K562 (cell line): ENCODE data around the gene CD96. TPM values are rescaled to one million over a fixed set of nuclear protein-coding genes. Genes with fewer than 3 reads are reported as not detected.
A peak's percentile ranks its signal among the peaks of the same experiment; 100 is the strongest.

Experiments
- ATAC-seq: fragments of 200-7000 bp; cut with Tn5 transposase; 3 replicates; pipeline ENCODE4 v1.9.1; 2020; ENCODE audit warnings: moderate library complexity
- BruUV-seq: library from RNA; stranded (reverse); fragments of 400-500 nt; replicated peaks from 2 replicates; lab custom pipeline; 2021; lab: Mats Ljungman, UMichigan
- CTCF ChIA-PET: fragments of 300-600 bp; formaldehyde crosslinking; extraction: SDS; loops from one replicate; lab custom pipeline; 2021; ENCODE audit warnings: low intra/inter-chr PET ratio; lab: Yijun Ruan, JAX
- POLR2A ChIA-PET: fragments of 300-600, 350-650 bp; sonication (Branson Sonifier 250); formaldehyde crosslinking; extraction: SDS; loops from one replicate; lab custom pipeline; 2021; ENCODE audit warnings: antibody characterized with exemption, inconsistent platforms; lab: Yijun Ruan, JAX
- DNase-seq, 4 experiments: peaks; one replicate each; pipeline versions ENCODE4 v3.0.0 to v3.0.0-alpha.2; 2011 to 2018; ENCODE audit warnings: low spot score in 3 of 4, mixed read lengths in 3 of 4; ENCODE audit errors: extremely low read depth in 1 of 4
- FAIRE-seq: peaks from 2 replicates; lab custom pipeline; 2011; peaks lifted over from hg19 to GRCh38; lab: Jason Lieb, UNC
- H2AFZ ChIP-seq: 2 replicates; pipeline ENCODE4 v1.6.0; 2011; ENCODE audit warnings: low read depth, low read length, control low read depth, inconsistent platforms
- H3K27ac ChIP-seq: fragments of 200-600 bp; 3 replicates; pipeline ENCODE4 v1.8.0; 2011; ENCODE audit warnings: low read depth, mild to moderate bottlenecking, control low read depth, inconsistent platforms, low read length, moderate library complexity, mixed read lengths; ENCODE audit errors: extremely low read depth
- H3K27me3 ChIP-seq, 2 experiments: fragments of 300-600 bp in 1 of 2; 2 replicates in 1 of 2; 3 replicates in 1 of 2; pipeline versions ENCODE4 v1.6.0 to v1.8.0; 2011; ENCODE audit warnings: inconsistent platforms in 2 of 2, low read length in 2 of 2, mild to moderate bottlenecking in 1 of 2, mixed read lengths in 1 of 2, moderate library complexity in 1 of 2; ENCODE audit not compliant: control insufficient read depth in 2 of 2, insufficient read depth in 2 of 2
- H3K36me3 ChIP-seq: fragments of 300-600 bp; 3 replicates; pipeline ENCODE4 v1.8.0; 2011; ENCODE audit warnings: mild to moderate bottlenecking, low read length, inconsistent platforms; ENCODE audit not compliant: control insufficient read depth, insufficient read depth
- H3K4me1 ChIP-seq, 2 experiments: fragments of 200-600 bp in 1 of 2; replicated peaks in 1 of 2; 2 replicates in 1 of 2; 3 replicates in 1 of 2; pipeline versions ENCODE4 v1.5.1 to v1.8.0; 2011; ENCODE audit warnings: inconsistent platforms in 2 of 2, low read length in 2 of 2, mild to moderate bottlenecking in 1 of 2, mixed read lengths in 1 of 2, moderate library complexity in 1 of 2; ENCODE audit not compliant: control insufficient read depth in 2 of 2, insufficient read depth in 2 of 2
- H3K4me2 ChIP-seq: 2 replicates; pipeline ENCODE4 v1.6.1; 2011; ENCODE audit warnings: low read length, control low read depth, inconsistent platforms, mixed read lengths; ENCODE audit not compliant: insufficient read depth
- H3K4me3 ChIP-seq: fragments of 200-600 bp; sonication (generic), shearing (Covaris generic); 2 replicates; pipeline ENCODE4 v1.5.1; 2016; ENCODE audit warnings: control low read depth, inconsistent platforms
- H3K79me2 ChIP-seq: fragments of 200-600 bp; 3 replicates; pipeline ENCODE4 v1.8.0; 2011; ENCODE audit warnings: low read length, inconsistent platforms; ENCODE audit not compliant: control insufficient read depth, insufficient read depth
- H3K9ac ChIP-seq, 2 experiments: 2 replicates each; pipeline versions ENCODE4 v1.6.0 to v1.6.1; 2011; ENCODE audit warnings: low read depth in 2 of 2, low read length in 2 of 2, control low read depth in 1 of 2, inconsistent platforms in 1 of 2, mild to moderate bottlenecking in 1 of 2, mixed read lengths in 1 of 2; ENCODE audit not compliant: insufficient read depth in 1 of 2
- H3K9me1 ChIP-seq: one replicate; pipeline ENCODE4 v1.6.0; 2011; ENCODE audit warnings: inconsistent platforms, mild to moderate bottlenecking, low read length, moderate library complexity; ENCODE audit not compliant: control insufficient read depth, insufficient read depth
- H3K9me3 ChIP-seq: replicated peaks from 2 replicates; pipeline ENCODE4 v1.5.1; 2011; ENCODE audit warnings: low read depth, low read length, inconsistent platforms; ENCODE audit not compliant: control insufficient read depth, insufficient read depth
- H4K20me1 ChIP-seq: replicated peaks from 2 replicates; pipeline ENCODE4 v1.6.1; 2011; ENCODE audit warnings: low read length, inconsistent platforms, mixed read lengths; ENCODE audit not compliant: control insufficient read depth, insufficient read depth
- ATF1 ChIP-seq, 2 experiments: fragments of 450-650 bp in 1 of 2; IDR thresholded peaks; 2 replicates each; pipeline ENCODE4 v1.6.1; 2016; ENCODE audit warnings: missing compliant biosample characterization in 1 of 2, missing genetic modification characterization in 1 of 2
- CTBP1 ChIP-seq: fragments of 450-650 bp; IDR thresholded peaks from 2 replicates; pipeline ENCODE4 v1.6.1; 2016; ENCODE audit warnings: borderline replicate concordance
- IRF9 ChIP-seq: fragments of 450-650 bp; IDR thresholded peaks from 2 replicates; pipeline ENCODE4 v1.6.1; 2016; ENCODE audit warnings: missing biosample characterization, missing genetic modification characterization
- KLF16 ChIP-seq: IDR thresholded peaks from 2 replicates; pipeline ENCODE4 v1.6.1; 2016; ENCODE audit warnings: antibody characterized with exemption
- MAFG ChIP-seq: fragments of 450-650 bp; conservative IDR thresholded peaks from 2 replicates; pipeline ENCODE4 v1.6.1; 2016; ENCODE audit warnings: missing genetic modification characterization, missing compliant biosample characterization
- MBD2 ChIP-seq: sonication (generic); IDR thresholded peaks from 2 replicates; pipeline ENCODE4 v1.6.1; 2016; ENCODE audit warnings: low read depth, borderline replicate concordance
- POLR2AphosphoS5 ChIP-seq: IDR thresholded peaks from 2 replicates; pipeline ENCODE4 v1.6.1; 2011; ENCODE audit warnings: mild to moderate bottlenecking, low read depth, low read length, moderate library complexity; ENCODE audit not compliant: control insufficient read depth, insufficient read depth
- RFX1 ChIP-seq: fragments of 450-650 bp; IDR thresholded peaks from 2 replicates; pipeline ENCODE4 v1.6.1; 2016; ENCODE audit warnings: mild to moderate bottlenecking, moderate library complexity
- RHOXF2B ChIP-seq: fragments of 250-450 bp; sonication (Bioruptor Pico); conservative IDR thresholded peaks from 2 replicates; pipeline ENCODE4 v1.5.1; 2021
- SMAD4 ChIP-seq: fragments of 250-450 bp; sonication (Bioruptor Pico); conservative IDR thresholded peaks from 2 replicates; pipeline ENCODE4 v1.8.0; 2021; ENCODE audit warnings: inconsistent platforms, mild to moderate bottlenecking, moderate library complexity
- SNRNP70 ChIP-seq: fragments of 200-400 bp; formaldehyde crosslinking; optimal IDR thresholded peaks from 2 replicates; pipeline ENCODE3; 2017; ENCODE audit warnings: low read depth, low read length
- WHSC1 ChIP-seq: IDR thresholded peaks from one replicate; pipeline ENCODE4 v1.6.1; 2012; ENCODE audit warnings: low read length, control low read depth, inconsistent platforms
- XRCC3 ChIP-seq: fragments of 450-650 bp; IDR thresholded peaks from 2 replicates; pipeline ENCODE4 v1.6.1; 2017; ENCODE audit warnings: mild to moderate bottlenecking, moderate library complexity
- ZFP1 ChIP-seq: fragments of 450-650 bp; formaldehyde crosslinking; IDR thresholded peaks from 2 replicates; pipeline ENCODE4 v1.4.0; 2020; ENCODE audit warnings: mild to moderate bottlenecking, mixed read lengths
- WGBS: fragments of 100-300 bp; shearing (Covaris generic); methylation state at CpG from one replicate; pipeline ENCODE4 v1.1.6; 2016; ENCODE audit warnings: low coverage, mixed read lengths; ENCODE audit not compliant: insufficient coverage; ENCODE audit errors: missing lambda C conversion rate; 5-methylcytosine and 5-hydroxymethylcytosine counted together
- in situ Hi-C: fragments of 300-500 bp; cut with MboI; formaldehyde crosslinking; loops from 4 replicates; pipeline ENCODE4 v1.15.0; 2018; ENCODE audit warnings: inconsistent platforms, mixed read lengths
- intact Hi-C: fragments of 100-400 bp; cut with micrococcal nuclease; formaldehyde crosslinking; loops from 2 replicates; pipeline ENCODE4 v1.14.2; 2022
- polyA plus RNA-seq, 8 experiments: library from polyadenylated mRNA; depleted of rRNA in 4 of 8; stranded (reverse) in 5 of 8; unstranded in 3 of 8; fragments of >200 nt; fragmentation: Nextera tagmentation in 2 of 8; fragmentation: Illumina TruSeq in 1 of 8; extraction: Ambion mirVana in 2 of 8; extraction: Trizol in 1 of 8; gene quantifications; 2 replicates each; pipeline versions ENCODE4 v1.2.1 to v1.2.3, GENCODE V29; 2011 to 2014; ENCODE audit warnings: inconsistent platforms in 1 of 8, missing spikeins in 1 of 8
- total RNA-seq, 7 experiments: library from RNA; depleted of rRNA in 6 of 7; stranded (reverse); fragments of >200 nt in 6 of 7; fragmentation: Illumina TruSeq in 2 of 7; extraction: Trizol in 2 of 7; gene quantifications; 2 replicates each; pipeline versions ENCODE4 v1.2.1 to v1.2.3, GENCODE V29; 2011 to 2021; ENCODE audit warnings: low replicate concordance in 1 of 7
- TF ChIP-seq, protein P1 (sequence below): fragments of 250-450 bp; sonication (Bioruptor Pico); IDR thresholded peaks from 2 replicates; pipeline ENCODE4 v1.8.0; 2022; ENCODE audit warnings: moderate library complexity, mild to moderate bottlenecking, inconsistent platforms
- TF ChIP-seq, protein P2 (sequence below): fragments of 450-650 bp; IDR thresholded peaks from 2 replicates; pipeline ENCODE4 v1.7.0; 2016; ENCODE audit warnings: borderline replicate concordance

CD96 gene
- total and polyA plus RNA-seq, 9 of the 15 experiments (the other 6 are each of a cell fraction or from before 2014, with no cell fraction given), result 0.32 to 5.7 (median 1.2) TPM

- Histone ChIP-seq H3K9me1 (no peaks in the 10 kb centered on the region), H3K36me3 (no peaks in the 10 kb centered on the region), H2AFZ (no peak overlapping the region), H3K4me3 (no peak overlapping the region), H3K4me2 (no peak overlapping the region), H3K4me1 (no peaks in the 10 kb centered on the region), H4K20me1 (no peaks in the 10 kb centered on the region), H3K9me3 (no peaks in the 10 kb centered on the region), H3K27me3 (no peaks in the 10 kb centered on the region), H3K27ac (no peak overlapping the region), H3K9ac (no peak overlapping the region), H3K79me2 (no peaks in the 10 kb centered on the region)
- ATAC-seq (no peak), FAIRE-seq (no peak), DNase-seq (no peak)
- BruUV-seq, result no TSS peak
- TF ChIP-seq SMAD4 (CRISPR knock-in tag) (no peak), MAFG (tag) (peak; percentile 29; the same call in 1 of the 2 replicates), SNRNP70 (no peak), KLF16 (no peak), MBD2 (no peak)
- TF ChIP-seq, protein P1, sequence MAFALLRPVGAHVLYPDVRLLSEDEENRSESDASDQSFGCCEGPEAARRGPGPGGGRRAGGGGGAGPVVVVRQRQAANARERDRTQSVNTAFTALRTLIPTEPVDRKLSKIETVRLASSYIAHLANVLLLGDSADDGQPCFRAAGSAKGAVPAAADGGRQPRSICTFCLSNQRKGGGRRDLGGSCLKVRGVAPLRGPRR (CRISPR knock-in tag), result no peak
- ChIA-PET POLR2A (interaction anchor here (0.6 kb wide), 1 partner anchor 72 kb away, joined by 3 read pairs; no protein-coding TSS in a partner anchor), CTCF (no interaction called here)
- intact Hi-C loops (no loop called here), in situ Hi-C loops (no loop called here)
- 4% methylated on average over 4 of the region's 4 CpGs for WGBS
Measured at GRCh38 chr3:111578867-111579266, 36.9 kb downstream of the CD96 start.

GRCh38 chr3:111579495-111579894 lies 37.5 kb downstream of the CD96 start:
- no TSS peak for BruUV-seq
- WGBS, result 7% methylated on average over 5 of the region's 5 CpGs
- H3K36me3 ChIP-seq, result no peaks in the 10 kb centered on the region
- FAIRE-seq (no peak), DNase-seq (no peak), ATAC-seq (no peak)
- no peak overlapping the region for H3K4me3 ChIP-seq
- in situ Hi-C loops (no loop called here), intact Hi-C loops (no loop called here)
- H2AFZ ChIP-seq, result no peak overlapping the region
- H3K9ac ChIP-seq, result no peak overlapping the region
- H3K27me3 ChIP-seq, result no peaks in the 10 kb centered on the region
- CTCF ChIA-PET, result no interaction called here
- H3K4me1 ChIP-seq, result no peaks in the 10 kb centered on the region
- POLR2A ChIA-PET, result no interaction called here
- no peak overlapping the region for H3K4me2 ChIP-seq
- H3K79me2 ChIP-seq, result no peaks in the 10 kb centered on the region
- H4K20me1 ChIP-seq, result no peaks in the 10 kb centered on the region
- no peak overlapping the region for H3K27ac ChIP-seq
- H3K9me1 ChIP-seq, result no peaks in the 10 kb centered on the region
- no peaks in the 10 kb centered on the region for H3K9me3 ChIP-seq
- TF ChIP-seq ZFP1 (CRISPR knock-in tag) (no peak), RFX1 (no peak), POLR2AphosphoS5 (no peak), CTBP1 (no peak), ATF1 (CRISPR knock-in tag; IDR thresholded peaks at IDR 0.05) (no peak), ATF1 (tag; IDR thresholded peaks at IDR 0.05) (no peak), XRCC3 (no peak), RHOXF2B (CRISPR knock-in tag) (no peak), IRF9 (no peak), WHSC1 (no peak)
- TF ChIP-seq, protein P2, sequence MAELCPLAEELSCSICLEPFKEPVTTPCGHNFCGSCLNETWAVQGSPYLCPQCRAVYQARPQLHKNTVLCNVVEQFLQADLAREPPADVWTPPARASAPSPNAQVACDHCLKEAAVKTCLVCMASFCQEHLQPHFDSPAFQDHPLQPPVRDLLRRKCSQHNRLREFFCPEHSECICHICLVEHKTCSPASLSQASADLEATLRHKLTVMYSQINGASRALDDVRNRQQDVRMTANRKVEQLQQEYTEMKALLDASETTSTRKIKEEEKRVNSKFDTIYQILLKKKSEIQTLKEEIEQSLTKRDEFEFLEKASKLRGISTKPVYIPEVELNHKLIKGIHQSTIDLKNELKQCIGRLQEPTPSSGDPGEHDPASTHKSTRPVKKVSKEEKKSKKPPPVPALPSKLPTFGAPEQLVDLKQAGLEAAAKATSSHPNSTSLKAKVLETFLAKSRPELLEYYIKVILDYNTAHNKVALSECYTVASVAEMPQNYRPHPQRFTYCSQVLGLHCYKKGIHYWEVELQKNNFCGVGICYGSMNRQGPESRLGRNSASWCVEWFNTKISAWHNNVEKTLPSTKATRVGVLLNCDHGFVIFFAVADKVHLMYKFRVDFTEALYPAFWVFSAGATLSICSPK, result no peak
